NB4 (cell line): Measurements from ENCODE around the gene FOXD4L1.
"Not testable (repeated sequence)": the region's sequence is repeated elsewhere in the genome, so short reads cannot be mapped to it uniquely, and the experiment has no call there.

Experiments used
- CTCF ChIP-seq: IDR thresholded peaks from one replicate; pipeline ENCODE4 v1.5.1; 2012; ENCODE audit warnings: low read depth, low read length
- POLR2A ChIP-seq: IDR thresholded peaks from 2 replicates; pipeline ENCODE4 v1.6.1; 2011; ENCODE audit warnings: mild to moderate bottlenecking; ENCODE audit not compliant: insufficient read length; ENCODE audit errors: extremely low read depth

DNA sequence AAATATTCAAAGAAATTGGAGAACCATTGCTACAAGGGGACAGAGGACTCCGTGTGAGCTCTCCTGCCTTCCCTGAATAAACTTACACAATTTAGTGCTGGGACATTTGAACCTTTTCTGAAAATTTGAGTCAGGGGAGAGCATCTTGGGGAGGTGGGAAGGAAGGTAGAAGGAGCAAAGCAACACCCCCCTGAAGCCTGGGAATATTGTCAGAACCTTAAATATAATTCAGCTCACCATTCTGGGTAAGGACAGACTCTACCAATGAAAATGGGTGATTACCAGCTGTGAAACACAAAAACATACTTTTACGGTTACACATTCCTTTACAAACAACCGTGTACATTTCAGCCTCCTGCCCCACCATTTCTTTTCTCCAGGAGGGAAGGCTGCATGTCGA, at the start of gene FOXD4L1:
- not testable (repeated sequence) for TF ChIP-seq CTCF, POLR2A
